Measurements from ENCODE around the gene PPP1R36.
"Not testable (repeated sequence)": the region's sequence is repeated elsewhere in the genome, so short reads cannot be mapped to it uniquely, and the experiment has no call there.

The PPP1R36 gene

GRCh38 chr14:64520699-64521098, 29.1 kb upstream of the PPP1R36 start:
- no peak for DNase-seq

DNA sequence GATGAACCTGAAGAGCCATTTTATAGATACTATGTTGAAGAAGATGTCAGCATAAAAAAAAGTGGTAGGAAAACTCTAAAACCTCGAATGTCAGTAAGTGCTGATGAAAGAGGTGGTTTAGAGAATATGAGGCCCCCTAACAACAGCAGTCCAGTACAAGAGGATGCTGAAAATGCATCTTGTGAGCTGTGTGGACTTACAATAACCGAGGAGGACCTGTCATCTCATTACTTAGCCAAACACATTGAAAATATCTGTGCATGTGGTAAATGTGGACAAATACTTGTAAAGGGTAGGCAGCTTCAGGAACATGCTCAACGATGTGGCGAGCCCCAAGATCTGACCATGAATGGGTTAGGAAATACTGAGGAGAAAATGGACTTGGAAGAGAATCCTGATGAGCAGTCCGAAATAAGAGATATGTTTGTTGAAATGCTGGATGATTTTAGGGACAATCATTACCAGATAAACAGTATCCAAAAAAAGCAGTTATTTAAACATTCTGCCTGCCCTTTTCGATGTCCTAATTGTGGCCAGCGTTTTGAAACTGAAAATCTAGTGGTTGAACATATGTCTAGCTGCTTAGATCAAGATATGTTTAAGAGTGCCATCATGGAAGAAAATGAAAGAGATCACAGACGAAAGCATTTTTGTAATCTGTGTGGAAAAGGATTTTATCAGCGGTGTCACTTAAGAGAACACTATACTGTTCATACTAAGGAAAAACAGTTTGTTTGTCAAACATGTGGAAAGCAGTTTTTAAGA, 27.0 kb upstream of the PPP1R36 start:
- DNase-seq = no peak

GRCh38 chr14:64525354-64525753, 24.4 kb upstream of the PPP1R36 start:
- no peak for DNase-seq

GRCh38 chr14:64531567-64531966, 18.2 kb upstream of the PPP1R36 start:
- no peak for DNase-seq

- DNase-seq = no peak
Observed at GRCh38 chr14:64536488-64537245, 13.1 kb upstream of the PPP1R36 start.

DNA sequence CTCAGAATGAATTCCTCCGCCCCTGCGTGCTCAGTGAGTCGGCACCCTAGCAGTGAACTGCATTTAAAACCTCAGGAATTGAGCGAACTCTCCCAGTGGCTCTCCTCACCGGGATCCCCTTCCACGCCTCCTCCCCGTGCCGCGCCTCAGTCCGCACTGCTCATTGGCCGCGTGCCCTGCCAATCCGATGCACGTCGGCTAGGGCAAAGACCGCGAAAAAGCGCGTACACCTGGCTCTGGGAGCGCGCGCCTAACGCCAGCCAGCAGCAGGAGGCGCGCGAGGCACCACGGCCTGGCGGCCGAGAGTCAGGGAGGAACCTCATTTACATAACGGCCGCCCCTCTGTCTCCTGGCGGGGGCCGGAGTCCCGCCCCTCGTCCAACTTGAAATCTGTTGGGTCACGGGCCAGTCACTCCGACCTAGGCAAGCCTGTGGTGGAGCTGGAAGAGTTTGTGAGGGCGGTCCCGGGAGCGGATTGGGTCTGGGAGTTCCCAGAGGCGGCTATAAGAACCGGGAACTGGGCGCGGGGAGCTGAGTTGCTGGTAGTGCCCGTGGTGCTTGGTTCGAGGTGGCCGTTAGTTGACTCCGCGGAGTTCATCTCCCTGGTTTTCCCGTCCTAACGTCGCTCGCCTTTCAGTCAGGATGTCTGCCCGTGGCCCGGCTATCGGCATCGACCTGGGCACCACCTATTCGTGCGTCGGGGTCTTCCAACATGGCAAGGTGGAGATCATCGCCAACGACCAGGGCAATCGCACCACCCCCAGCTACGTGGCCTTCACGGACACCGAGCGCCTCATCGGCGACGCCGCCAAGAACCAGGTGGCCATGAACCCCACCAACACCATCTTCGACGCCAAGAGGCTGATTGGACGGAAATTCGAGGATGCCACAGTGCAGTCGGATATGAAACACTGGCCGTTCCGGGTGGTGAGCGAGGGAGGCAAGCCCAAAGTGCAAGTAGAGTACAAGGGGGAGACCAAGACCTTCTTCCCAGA, 9.3 kb upstream of the PPP1R36 start, which contains the start of gene HSPA2:
HSPA2 (plus strand) TSS at position 534 of the 995 bp plus-strand sequence; CDS start at position 643, 109 bp downstream.
- peak; percentile 98 for DNase-seq

DNA sequence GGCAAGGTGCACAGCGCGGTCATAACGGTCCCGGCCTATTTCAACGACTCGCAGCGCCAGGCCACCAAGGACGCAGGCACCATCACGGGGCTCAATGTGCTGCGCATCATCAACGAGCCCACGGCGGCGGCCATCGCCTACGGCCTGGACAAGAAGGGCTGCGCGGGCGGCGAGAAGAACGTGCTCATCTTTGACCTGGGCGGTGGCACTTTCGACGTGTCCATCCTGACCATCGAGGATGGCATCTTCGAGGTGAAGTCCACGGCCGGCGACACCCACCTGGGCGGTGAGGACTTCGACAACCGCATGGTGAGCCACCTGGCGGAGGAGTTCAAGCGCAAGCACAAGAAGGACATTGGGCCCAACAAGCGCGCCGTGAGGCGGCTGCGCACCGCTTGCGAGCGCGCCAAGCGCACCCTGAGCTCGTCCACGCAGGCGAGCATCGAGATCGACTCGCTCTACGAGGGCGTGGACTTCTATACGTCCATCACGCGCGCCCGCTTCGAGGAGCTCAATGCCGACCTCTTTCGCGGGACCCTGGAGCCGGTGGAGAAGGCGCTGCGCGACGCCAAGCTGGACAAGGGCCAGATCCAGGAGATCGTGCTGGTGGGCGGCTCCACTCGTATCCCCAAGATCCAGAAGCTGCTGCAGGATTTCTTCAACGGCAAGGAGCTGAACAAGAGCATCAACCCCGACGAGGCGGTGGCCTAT, 8.3 kb upstream of the PPP1R36 start:
- no peak for DNase-seq

- DNase-seq = no peak
Observed at GRCh38 chr14:64541972-64542835, 7.6 kb upstream of the PPP1R36 start.

DNA sequence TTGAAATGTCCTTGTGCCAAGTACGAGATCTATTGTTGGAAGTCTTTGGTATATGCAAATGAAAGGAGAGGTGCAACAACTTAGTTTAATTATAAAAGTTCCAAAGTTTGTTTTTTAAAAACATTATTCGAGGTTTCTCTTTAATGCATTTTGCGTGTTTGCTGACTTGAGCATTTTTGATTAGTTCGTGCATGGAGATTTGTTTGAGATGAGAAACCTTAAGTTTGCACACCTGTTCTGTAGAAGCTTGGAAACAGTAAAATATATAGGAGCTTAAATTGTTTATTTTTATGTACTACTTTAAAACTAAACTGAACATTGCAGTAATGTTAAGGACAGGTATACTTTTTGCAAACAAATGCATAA, 6.9 kb upstream of the PPP1R36 start:
- DNase-seq = no peak

DNA sequence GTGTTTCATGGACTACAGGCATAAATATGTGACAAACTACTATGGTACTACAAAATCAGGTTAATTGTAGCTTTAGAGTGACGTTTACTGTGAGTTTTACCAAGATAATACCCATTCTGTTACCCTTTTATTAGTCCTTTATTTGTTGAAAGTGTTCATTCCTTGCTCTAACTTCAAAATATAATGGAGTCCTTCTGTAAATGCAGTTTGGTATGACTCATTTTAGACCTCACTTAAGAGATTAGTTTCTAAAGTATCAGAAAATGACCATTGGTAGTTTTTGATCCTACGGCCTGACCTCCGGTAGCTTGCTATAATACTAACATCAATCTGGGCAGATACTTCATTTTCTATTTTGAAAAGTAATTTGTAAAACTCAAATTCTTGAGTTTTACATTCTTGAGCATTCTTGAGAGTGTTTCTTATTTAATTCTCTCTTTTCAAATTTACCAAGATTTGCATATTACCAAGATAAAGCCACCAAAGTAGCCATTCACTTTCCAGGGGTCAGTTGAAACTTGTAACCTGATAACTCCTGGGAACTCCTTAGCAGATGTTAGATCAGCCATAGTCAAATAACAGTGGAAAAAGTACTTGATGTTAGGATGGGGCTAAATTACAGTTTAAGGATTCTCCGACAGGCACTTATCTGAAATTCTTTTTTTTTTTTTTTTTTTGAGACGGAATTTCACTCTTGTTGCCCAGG, 5.0 kb upstream of the PPP1R36 start:
- DNase-seq = no peak

DNA sequence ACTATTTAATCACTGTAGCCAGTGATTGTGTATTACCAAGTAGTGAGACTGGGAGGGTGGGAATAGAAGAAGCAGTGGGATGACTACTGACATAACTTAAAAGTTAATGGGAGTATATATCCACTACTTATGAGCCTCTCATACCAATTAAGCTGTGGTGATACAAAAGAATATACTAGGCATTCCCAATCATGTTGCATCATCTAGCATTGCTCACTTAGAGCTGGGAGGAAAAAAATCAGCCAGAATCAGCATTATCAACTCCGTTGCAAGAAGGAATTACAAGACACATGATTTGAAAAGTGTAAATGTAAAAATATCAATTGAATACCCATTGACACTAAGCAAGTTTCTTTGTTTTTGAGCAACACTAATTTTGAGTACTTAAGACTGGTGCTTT, 745 bp upstream of the PPP1R36 start:
- no peak for DNase-seq

- no peak for DNase-seq
Observed at GRCh38 chr14:64550621-64551333, 1.0 kb downstream of the PPP1R36 start.

- DNase-seq = no peak
Observed at GRCh38 chr14:64554556-64554955, 4.8 kb downstream of the PPP1R36 start.

DNA sequence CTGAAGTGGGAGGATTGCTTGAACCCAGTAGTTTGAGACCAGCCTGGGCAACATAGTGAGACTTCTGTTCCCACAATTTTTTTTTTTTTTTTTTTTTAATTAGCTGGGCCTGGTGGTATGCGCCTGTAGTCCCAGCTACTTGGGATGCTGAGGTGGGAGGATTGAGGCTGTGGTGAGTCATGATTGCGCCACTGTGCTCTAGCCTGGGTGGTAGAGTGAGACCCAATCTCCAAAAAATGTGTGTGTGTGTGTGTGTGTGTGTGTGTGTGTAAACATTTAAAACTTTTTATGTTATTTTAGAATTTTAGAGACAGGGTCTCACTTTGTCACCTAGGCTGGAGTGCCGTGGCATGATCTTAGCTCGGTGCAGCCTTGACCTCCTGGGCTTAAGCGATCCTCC, 6.8 kb downstream of the PPP1R36 start:
- DNase-seq = no peak

DNA sequence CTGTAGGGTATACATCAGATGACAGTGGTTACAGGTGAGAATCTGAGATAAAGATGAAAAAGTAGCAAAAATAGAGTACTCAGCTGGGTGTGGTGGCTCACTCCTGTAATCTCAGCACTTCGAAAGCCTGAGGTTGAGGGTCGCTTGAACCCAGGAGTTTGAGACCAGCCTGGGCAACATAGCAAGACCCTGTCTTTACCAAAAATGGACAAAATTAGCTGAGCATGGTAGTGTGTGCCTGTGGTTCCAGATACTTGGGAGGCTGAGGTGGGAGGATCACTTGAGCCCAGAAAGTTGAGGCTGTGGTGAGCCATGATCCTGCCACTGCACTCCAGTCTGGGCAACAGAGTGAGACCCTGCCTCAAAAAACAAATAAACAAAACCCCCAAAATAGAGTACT, 8.5 kb downstream of the PPP1R36 start:
- DNase-seq = not testable (repeated sequence)

GRCh38 chr14:64561631-64562030, 11.9 kb downstream of the PPP1R36 start:
- DNase-seq = no peak

DNA sequence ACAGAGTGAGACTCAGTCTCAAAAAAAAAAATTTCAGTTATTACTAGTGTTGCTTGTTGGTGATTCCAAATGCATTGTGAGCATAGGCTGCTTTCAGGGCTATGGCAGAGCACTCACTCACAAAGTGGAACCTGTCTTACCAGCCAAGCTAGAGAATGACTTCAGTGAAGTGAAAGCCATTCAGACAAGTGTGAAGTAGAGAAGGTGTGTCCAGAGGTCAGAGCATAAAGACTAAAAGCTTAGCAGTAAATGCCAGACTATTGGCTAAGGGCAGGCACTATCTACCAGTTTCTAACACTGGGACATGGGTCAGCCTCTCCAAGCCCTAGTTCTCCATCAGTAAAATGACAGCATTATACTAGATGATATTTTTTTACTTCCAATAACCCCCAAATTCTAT, 12.7 kb downstream of the PPP1R36 start:
- no peak for DNase-seq

DNA sequence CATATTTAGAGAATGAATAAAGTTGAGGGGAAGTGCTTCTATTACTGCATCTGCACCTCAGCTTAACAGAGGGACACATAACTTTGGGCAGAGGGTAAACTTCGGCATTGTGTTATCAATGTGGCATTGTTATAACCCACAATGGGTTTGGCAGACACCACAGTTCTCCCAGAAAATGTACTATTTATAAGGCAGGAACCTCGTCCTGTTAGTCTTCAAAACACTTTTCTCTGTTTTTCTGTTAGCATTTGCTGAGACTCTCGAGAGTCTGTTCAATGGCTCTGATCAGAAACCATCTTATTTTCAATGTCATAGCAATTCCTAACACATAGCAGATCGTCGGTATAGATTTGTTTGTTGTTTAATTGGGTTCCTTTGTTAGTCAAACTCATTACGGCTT, 13.9 kb downstream of the PPP1R36 start:
- no peak for DNase-seq

- no peak for DNase-seq
Observed at GRCh38 chr14:64566651-64567122, 16.9 kb downstream of the PPP1R36 start.

- DNase-seq = no peak
Observed at GRCh38 chr14:64569138-64569631, 19.4 kb downstream of the PPP1R36 start.
